ENCODE data around the gene TIMM8A. TPM values are rescaled to one million over a fixed set of nuclear protein-coding genes. Genes with fewer than 3 reads are reported as not detected.
A peak's percentile ranks its signal among the peaks of the same experiment; 100 is the strongest.

The TIMM8A gene
- total RNA-seq, 4 donors from 2014 or later: 4.4 to 11.4 (median 8.1) TPM

- H3K9me3 ChIP-seq: no peaks in the 10 kb centered on the region
- intact Hi-C loops (cut with DNase I): no loop called here
- DNase-seq: no peak
- H3K4me1 ChIP-seq: peaks cover 0 to under 1% (median 0%) of the 10 kb centered on the region in 3 donors
- H3K36me3 ChIP-seq: no peaks in the 10 kb centered on the region
- WGBS, 2 donors: 55 to 71% methylated on average over 6 of the region's 6 CpGs
- H3K4me3 ChIP-seq: no peak overlapping the region
- H3K27me3 ChIP-seq: no peaks in the 10 kb centered on the region
- peak overlapping the region in 1 of 4 donors; percentile 2 for H3K27ac ChIP-seq
- TF ChIP-seq POLR2A (IDR thresholded peaks at IDR 0.05) (no peak), CTCF (IDR thresholded peaks at IDR 0.05) (no peak)
Measured at GRCh38 chrX:101386542-101386885, 38.0 kb upstream of the TIMM8A start.

GRCh38 chrX:101385795-101386541, 37.4 kb upstream of the TIMM8A start, which contains the start of gene BTK:
BTK (minus strand) TSS chrX:101386191; CDS start chrX:101375284, 10,907 bp downstream.
- H3K4me3 ChIP-seq: peak within 1 kb of the TSS in 1 of 4 donors; percentile 32
- no peaks in the 10 kb centered on the region for H3K9me3 ChIP-seq
- peak within 1 kb of the TSS in 1 of 4 donors; percentile 2 for H3K27ac ChIP-seq
- TF ChIP-seq CTCF (IDR thresholded peaks at IDR 0.05) (no peak), POLR2A (IDR thresholded peaks at IDR 0.05) (peak in 1 of 4 donors; percentile 22)
- intact Hi-C loops (cut with DNase I): no loop called here
- H3K36me3 ChIP-seq: no peaks in the 10 kb centered on the region
- DNase-seq: no peak
- no peaks in the 10 kb centered on the region for H3K4me1 ChIP-seq
- 64 to 74% methylated on average over 6 to 9 of the region's 9 CpGs for WGBS, 2 donors
- no peaks in the 10 kb centered on the region for H3K27me3 ChIP-seq

GRCh38 chrX:101385026-101385684, 36.6 kb upstream of the TIMM8A start:
- no peaks in the 10 kb centered on the region for H3K4me1 ChIP-seq
- no peaks in the 10 kb centered on the region for H3K27me3 ChIP-seq
- TF ChIP-seq CTCF (IDR thresholded peaks at IDR 0.05) (no peak), POLR2A (IDR thresholded peaks at IDR 0.05) (no peak)
- H3K27ac ChIP-seq: no peak overlapping the region
- no peak for DNase-seq
- 74% methylated on average over 6 to 7 of the region's 7 CpGs for WGBS, 2 donors
- H3K4me3 ChIP-seq: peak overlapping the region in 1 of 4 donors; percentile 32
- H3K9me3 ChIP-seq: no peaks in the 10 kb centered on the region
- intact Hi-C loops (cut with DNase I): no loop called here
- H3K36me3 ChIP-seq: no peaks in the 10 kb centered on the region

GRCh38 chrX:101383679-101384205, 35.2 kb upstream of the TIMM8A start:
- TF ChIP-seq CTCF (IDR thresholded peaks at IDR 0.05) (no peak), POLR2A (IDR thresholded peaks at IDR 0.05) (no peak)
- Histone ChIP-seq H3K4me3 (no peak overlapping the region), H3K27me3 (no peaks in the 10 kb centered on the region), H3K36me3 (no peaks in the 10 kb centered on the region), H3K9me3 (no peaks in the 10 kb centered on the region), H3K4me1 (no peaks in the 10 kb centered on the region), H3K27ac (no peak overlapping the region)
- no peak for DNase-seq
- WGBS, 2 donors: 52 to 75% methylated on average over 2 to 4 of the region's 4 CpGs
- intact Hi-C loops (cut with DNase I): no loop called here

- WGBS, 2 donors: 56 to 70% methylated on average over 1 of the region's 1 CpG
- no peaks in the 10 kb centered on the region for H3K4me1 ChIP-seq
- intact Hi-C loops (cut with DNase I): no loop called here
- DNase-seq: no peak
- H3K36me3 ChIP-seq: no peaks in the 10 kb centered on the region
- H3K4me3 ChIP-seq: no peak overlapping the region
- H3K27me3 ChIP-seq: no peaks in the 10 kb centered on the region
- H3K9me3 ChIP-seq: no peaks in the 10 kb centered on the region
- no peak overlapping the region for H3K27ac ChIP-seq
- no peak for TF ChIP-seq CTCF (IDR thresholded peaks at IDR 0.05)
- TF ChIP-seq POLR2A (IDR thresholded peaks at IDR 0.05): no peak
Measured at GRCh38 chrX:101377547-101377946, 29.0 kb upstream of the TIMM8A start.
